Endothelial cell of umbilical vein (primary cell): ENCODE results near the gene SORCS1. TPM values are rescaled to one million over a fixed set of nuclear protein-coding genes. Genes with fewer than 3 reads are reported as not detected.

Experiments used
- BruUV-seq: library from RNA; stranded (reverse); fragments of 400-500 nt; replicated peaks from 2 replicates; lab custom pipeline; 2021; lab: Mats Ljungman, UMichigan
- CTCF ChIA-PET: fragments of 300-600, 350-600 bp; sonication (Branson Sonifier 250); formaldehyde crosslinking; loops from one replicate; lab custom pipeline; 2021; ENCODE audit warnings: antibody characterized with exemption, inconsistent platforms; lab: Charles Lee
- POLR2A ChIA-PET: fragments of 300-600, 350-600 bp; sonication (Branson Sonifier 250); formaldehyde crosslinking; loops from one replicate; lab custom pipeline; 2021; ENCODE audit warnings: antibody characterized with exemption, inconsistent platforms; lab: Charles Lee
- DNase-seq: peaks from one replicate; pipeline ENCODE4 v3.0.0-alpha.2; 2011; ENCODE audit warnings: low read depth, low spot score
- FAIRE-seq: peaks from 2 replicates; lab custom pipeline; 2011; peaks lifted over from hg19 to GRCh38; lab: Jason Lieb, UNC
- H2AFZ ChIP-seq: 2 replicates; pipeline ENCODE4 v1.6.0; 2012; ENCODE audit warnings: low read depth, low read length, control low read depth, inconsistent platforms
- H3K27ac ChIP-seq: 2 replicates; pipeline ENCODE4 v1.5.1; 2011; ENCODE audit warnings: low read depth, mild to moderate bottlenecking, control low read depth, low read length, moderate library complexity; ENCODE audit not compliant: insufficient read depth
- H3K27me3 ChIP-seq, 2 experiments: 2 replicates each; pipeline versions ENCODE4 v1.6.0 to v1.6.1; 2011; ENCODE audit warnings: low read length in 2 of 2, mixed read lengths in 1 of 2; ENCODE audit not compliant: control insufficient read depth in 2 of 2, insufficient read depth in 2 of 2
- H3K36me3 ChIP-seq, 2 experiments: 2 replicates in 1 of 2; 3 replicates in 1 of 2; pipeline ENCODE4 v1.5.1; 2011; ENCODE audit warnings: low read length in 2 of 2, mild to moderate bottlenecking in 1 of 2, moderate library complexity in 1 of 2; ENCODE audit not compliant: control insufficient read depth in 2 of 2, insufficient read depth in 2 of 2; ENCODE audit errors: extremely low read depth in 1 of 2
- H3K4me1 ChIP-seq: 3 replicates; pipeline ENCODE4 v1.5.1; 2011; ENCODE audit warnings: mild to moderate bottlenecking, low read length; ENCODE audit not compliant: control insufficient read depth, insufficient read depth; ENCODE audit errors: extremely low read depth
- H3K4me2 ChIP-seq: 2 replicates; pipeline ENCODE4 v1.6.1; 2011; ENCODE audit warnings: low read length, control low read depth, mixed read lengths; ENCODE audit not compliant: insufficient read depth
- H3K4me3 ChIP-seq, 3 experiments: fragments of 200-600 bp in 1 of 3; sonication (generic), shearing (Covaris generic) in 1 of 3; replicated peaks in 1 of 3; 2 replicates each; pipeline ENCODE4 v1.5.1; 2011 to 2016; ENCODE audit warnings: control low read depth in 3 of 3, low read length in 3 of 3, mild to moderate bottlenecking in 2 of 3, inconsistent platforms in 1 of 3, low read depth in 1 of 3, moderate library complexity in 1 of 3; ENCODE audit not compliant: insufficient read depth in 1 of 3
- H3K79me2 ChIP-seq: 2 replicates; pipeline ENCODE4 v1.6.0; 2012; ENCODE audit warnings: low read length, inconsistent platforms; ENCODE audit not compliant: control insufficient read depth, insufficient read depth
- H3K9ac ChIP-seq: replicated peaks from 2 replicates; pipeline ENCODE3; 2011; ENCODE audit warnings: low read length, control low read depth; ENCODE audit not compliant: insufficient read depth; ENCODE audit errors: extremely low read depth
- H3K9me1 ChIP-seq: replicated peaks from 3 replicates; pipeline ENCODE4 v1.6.0; 2011; ENCODE audit warnings: mild to moderate bottlenecking, low read length; ENCODE audit not compliant: control insufficient read depth, insufficient read depth; ENCODE audit errors: extremely low read depth
- H3K9me3 ChIP-seq: replicated peaks from 2 replicates; pipeline ENCODE4 v1.5.1; 2012; ENCODE audit warnings: low read length, inconsistent platforms; ENCODE audit not compliant: control insufficient read depth, insufficient read depth
- H4K20me1 ChIP-seq: replicated peaks from 2 replicates; pipeline ENCODE3; 2011; ENCODE audit warnings: mild to moderate bottlenecking, low read length; ENCODE audit not compliant: control insufficient read depth, insufficient read depth; ENCODE audit errors: extremely low read depth
- CTCF ChIP-seq, 2 donors: IDR thresholded peaks; 1 replicate in 1 of 2; 2 replicates in 1 of 2; pipeline ENCODE4 v1.5.1; 2011; ENCODE audit warnings: low read length in 2 of 2, mild to moderate bottlenecking in 2 of 2, moderate library complexity in 2 of 2, control low read depth in 1 of 2, inconsistent platforms in 1 of 2, low read depth in 1 of 2; ENCODE audit not compliant: insufficient read depth in 1 of 2; ENCODE audit errors: extremely low read depth in 1 of 2
- EZH2 ChIP-seq: IDR thresholded peaks from 2 replicates; pipeline ENCODE4 v1.6.1; 2012; ENCODE audit warnings: borderline replicate concordance, low read depth, mild to moderate bottlenecking, moderate library complexity, low read length, inconsistent platforms; ENCODE audit not compliant: severe bottlenecking
- FOS ChIP-seq: IDR thresholded peaks from 2 replicates; pipeline ENCODE4 v1.6.1; 2011; ENCODE audit warnings: mild to moderate bottlenecking, low read length, moderate library complexity, borderline replicate concordance; ENCODE audit not compliant: insufficient read depth
- GATA2 ChIP-seq: IDR thresholded peaks from 2 replicates; pipeline ENCODE4 v1.7.0; 2011; ENCODE audit warnings: low read depth, mild to moderate bottlenecking, moderate library complexity, mixed read lengths, low read length; ENCODE audit not compliant: insufficient read length, insufficient read depth
- JUN ChIP-seq: IDR thresholded peaks from 2 replicates; pipeline ENCODE4 v1.6.1; 2011; ENCODE audit warnings: borderline replicate concordance, low read depth; ENCODE audit not compliant: insufficient read length, insufficient read depth
- MAX ChIP-seq: IDR thresholded peaks from 2 replicates; pipeline ENCODE4 v1.6.1; 2011; ENCODE audit not compliant: insufficient read depth, insufficient read length
- MYC ChIP-seq: IDR thresholded peaks from one replicate; pipeline ENCODE4 v1.6.1; 2011; ENCODE audit warnings: mild to moderate bottlenecking, low read depth, low read length
- POLR2A ChIP-seq: IDR thresholded peaks from 2 replicates; pipeline ENCODE4 v1.6.1; 2012; ENCODE audit warnings: low read depth, mild to moderate bottlenecking, control low read depth, low read length
- POLR2AphosphoS5 ChIP-seq: IDR thresholded peaks from 2 replicates; pipeline ENCODE4 v1.6.1; 2012; ENCODE audit warnings: low read depth, mild to moderate bottlenecking, control low read depth, low read length, moderate library complexity; ENCODE audit not compliant: insufficient read depth
- dilution Hi-C: fragments of 300-500 bp; cut with MboI; formaldehyde crosslinking; loops from one replicate; pipeline ENCODE4 v1.15.0; 2019; ENCODE audit warnings: low sequenced_read_pairs; ENCODE audit not compliant: extremely low pct_ligation_motif_present
- intact Hi-C: fragments of 100-400 bp; cut with micrococcal nuclease; formaldehyde crosslinking; loops from one replicate; pipeline ENCODE4 v1.10.0; 2022
- polyA plus RNA-seq, 4 experiments: library from polyadenylated mRNA; depleted of rRNA in 3 of 4; stranded (reverse) in 3 of 4; unstranded in 1 of 4; fragments of >200 nt; gene quantifications; 2 replicates each; pipeline versions ENCODE4 v1.2.1 to v1.2.3, GENCODE V29; 2011 to 2012; ENCODE audit warnings: missing spikeins in 1 of 4
- total RNA-seq: library from RNA; stranded (reverse); gene quantifications from 2 replicates; pipeline ENCODE4 v1.2.3, GENCODE V29; 2021

The SORCS1 gene
- total and polyA plus RNA-seq, 2 donors (not counting 3 experiments of a cell fraction or from before 2014, with no cell fraction given), result not detected

GRCh38 chr10:106971411-106971831 is 193.1 kb downstream of the SORCS1 start:
- no peaks in the 10 kb centered on the region for H3K36me3 ChIP-seq
- H4K20me1 ChIP-seq, result no peaks in the 10 kb centered on the region
- TF ChIP-seq FOS (no peak), POLR2AphosphoS5 (no peak), POLR2A (no peak), GATA2 (no peak)
- H3K9me1 ChIP-seq, result no peaks in the 10 kb centered on the region
- no peak for DNase-seq
- H3K27me3 ChIP-seq, result no peaks in the 10 kb centered on the region
- no peak overlapping the region for H2AFZ ChIP-seq
- no peaks in the 10 kb centered on the region for H3K4me1 ChIP-seq
- H3K79me2 ChIP-seq, result no peaks in the 10 kb centered on the region
- ChIA-PET POLR2A (no interaction called here), CTCF (no interaction called here)
- no peak overlapping the region for H3K4me3 ChIP-seq
- no TSS peak for BruUV-seq
- H3K9ac ChIP-seq, result no peak overlapping the region
- dilution Hi-C loops (no loop called here), intact Hi-C loops (no loop called here)
- peaks cover 2% of the 10 kb centered on the region for H3K9me3 ChIP-seq
- FAIRE-seq, result no peak
- no peak overlapping the region for H3K27ac ChIP-seq
- no peak overlapping the region for H3K4me2 ChIP-seq

DNA sequence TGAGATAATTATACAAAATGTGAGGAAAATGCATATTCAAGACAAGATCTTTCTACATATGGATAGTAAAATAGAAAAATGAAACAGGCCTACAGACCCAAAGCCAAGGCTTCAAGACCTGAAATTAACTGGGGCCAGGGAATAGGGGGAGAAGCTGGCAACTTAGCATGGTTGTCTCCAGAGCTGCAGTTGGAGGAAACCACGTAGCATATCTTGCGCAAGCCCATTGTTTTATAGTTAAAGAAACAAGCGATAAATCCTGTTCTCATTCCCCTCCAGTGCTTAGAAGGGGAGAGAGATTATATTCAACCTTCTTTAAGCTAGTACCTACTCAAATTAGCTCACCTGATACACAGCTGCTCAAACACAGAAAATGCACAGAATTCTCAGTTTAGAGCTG is 197.1 kb downstream of the SORCS1 start:
- CTCF ChIA-PET, result no interaction called here
- Histone ChIP-seq H3K27me3 (no peaks in the 10 kb centered on the region), H3K9me3 (peaks cover 4% of the 10 kb centered on the region), H3K27ac (no peak overlapping the region), H3K4me1 (no peaks in the 10 kb centered on the region), H3K36me3 (no peaks in the 10 kb centered on the region), H3K9me1 (no peaks in the 10 kb centered on the region), H3K4me2 (no peak overlapping the region), H3K9ac (no peak overlapping the region), H3K79me2 (no peaks in the 10 kb centered on the region), H4K20me1 (no peaks in the 10 kb centered on the region), H2AFZ (no peak overlapping the region), H3K4me3 (no peak overlapping the region)
- no peak for DNase-seq
- dilution Hi-C loops, result no loop called here
- intact Hi-C loops, result no loop called here
- no peak for FAIRE-seq
- no peak for TF ChIP-seq POLR2AphosphoS5
- no peak for TF ChIP-seq JUN
- no peak for TF ChIP-seq MAX
- no peak for TF ChIP-seq FOS
- TF ChIP-seq MYC, result no peak
- TF ChIP-seq POLR2A, result no peak
- TF ChIP-seq CTCF (IDR thresholded peaks at IDR 0.05; ENCODE audit: extremely low read depth in 1 of 2, insufficient read depth in 1 of 2, low read depth in 1 of 2, low read length in 2 of 2), result no peak
- TF ChIP-seq GATA2, result no peak
- no peak for TF ChIP-seq EZH2
- POLR2A ChIA-PET, result no interaction called here
- no TSS peak for BruUV-seq
